GM10248 (cell line): ENCODE measurements around the gene TMEM18.

Source experiments
- CTCF ChIA-PET: fragments of 300-600 bp; sonication (Branson Sonifier 250); formaldehyde crosslinking; extraction: SDS; loops from one replicate; lab custom pipeline; 2021; ENCODE audit warnings: antibody characterized with exemption; lab: Yijun Ruan, JAX
- POLR2A ChIA-PET: fragments of 350-650 bp; sonication (Branson Sonifier 250); formaldehyde crosslinking; extraction: SDS; loops from one replicate; lab custom pipeline; 2020; ENCODE audit warnings: antibody characterized with exemption; lab: Yijun Ruan, JAX
- DNase-seq: peaks from one replicate; pipeline ENCODE4 v3.0.0; 2012; ENCODE audit errors: extremely low spot score
- CTCF ChIP-seq: IDR thresholded peaks from 2 replicates; pipeline ENCODE4 v1.5.1; 2012; ENCODE audit warnings: mild to moderate bottlenecking, low read depth; ENCODE audit errors: extremely low read depth, missing control alignments, control extremely low read depth

Gene TMEM18

GRCh38 chr2:653645-654425 is 23.4 kb downstream of the TMEM18 start:
- no peak for TF ChIP-seq CTCF
- CTCF ChIA-PET: interaction anchor here (0.8 to 1.1 kb wide), 3 partner anchors 14 to 18 kb away, joined by 3 read pairs; no protein-coding TSS in a partner anchor
- POLR2A ChIA-PET: no interaction called here
- DNase-seq: no peak

- DNase-seq: no peak
- CTCF ChIA-PET: interaction anchor here (1.0 to 1.1 kb wide), 3 partner anchors 13 to 17 kb away, joined by 3 read pairs; no protein-coding TSS in a partner anchor
- POLR2A ChIA-PET: no interaction called here
- no peak for TF ChIP-seq CTCF
Measured at GRCh38 chr2:652881-653480, 24.2 kb downstream of the TMEM18 start.

GRCh38 chr2:651951-652373 is 25.2 kb downstream of the TMEM18 start:
- ChIA-PET POLR2A (no interaction called here), CTCF (no interaction called here)
- TF ChIP-seq CTCF: no peak
- no peak for DNase-seq

GRCh38 chr2:650343-651310 is 26.6 kb downstream of the TMEM18 start:
- DNase-seq: no peak
- POLR2A ChIA-PET: no interaction called here
- TF ChIP-seq CTCF: no peak
- CTCF ChIA-PET: interaction anchor here (3.5 kb wide), 1 partner anchor 14 kb away, joined by 13 read pairs; no protein-coding TSS in a partner anchor

- ChIA-PET POLR2A (no interaction called here), CTCF (interaction anchor here (0.6 to 3.5 kb wide), 2 partner anchors 13 to 14 kb away, joined by 3 to 13 read pairs; no protein-coding TSS in a partner anchor)
- no peak for DNase-seq
- TF ChIP-seq CTCF: no peak
Measured at GRCh38 chr2:649426-650342, 27.5 kb downstream of the TMEM18 start.
